GM23248 (cell line): ENCODE measurements around the gene OXSR1.

Experiments
- EZH2 ChIP-seq: fragments of 200-600 bp; sonication (generic); IDR thresholded peaks from 2 replicates; pipeline ENCODE4 v1.6.1; 2018; ENCODE audit warnings: antibody characterized with exemption, mild to moderate bottlenecking; ENCODE audit not compliant: insufficient read depth, poor library complexity, severe bottlenecking
- EZH2phosphoT487 ChIP-seq: fragments of 200-600 bp; sonication (generic); IDR thresholded peaks from 2 replicates; pipeline ENCODE4 v1.6.1; 2018; ENCODE audit warnings: antibody characterized with exemption, moderate library complexity, mild to moderate bottlenecking, low read depth; ENCODE audit not compliant: insufficient read depth

DNA sequence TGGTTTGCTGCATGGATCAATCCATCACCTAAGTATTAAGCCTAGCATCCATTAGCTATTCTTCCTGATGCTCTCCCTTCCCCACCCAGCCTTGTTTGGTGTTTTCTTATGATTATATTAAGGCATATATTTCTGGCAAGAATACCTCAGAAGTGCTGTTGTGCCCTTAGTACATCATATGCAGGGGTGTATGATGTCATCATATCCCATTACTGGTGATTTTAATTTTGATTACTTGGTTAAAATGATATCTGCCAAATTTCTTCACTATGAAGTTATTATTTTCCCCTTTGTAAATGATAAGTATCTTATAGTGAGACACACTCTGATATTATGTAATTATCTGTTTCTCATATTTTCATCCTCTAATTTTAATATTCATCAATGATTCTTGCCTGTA lies 132.2 kb downstream of the OXSR1 start:
- TF ChIP-seq EZH2: no peak
- no peak for TF ChIP-seq EZH2phosphoT487
